Esophagus squamous epithelium (tissue), 5 donors: Measurements from ENCODE around the gene POLA1. TPM values are rescaled to one million over a fixed set of nuclear protein-coding genes. Genes with fewer than 3 reads are reported as not detected.

Experiments used
- DNase-seq: peaks from one replicate; lab custom pipeline; 2025; lab: John Stamatoyannopoulos, UW
- H3K27ac ChIP-seq, 4 donors: fragments of 200-600 bp; sonication (generic); one replicate each; pipeline ENCODE4 v1.5.1; 2016 to 2019; ENCODE audit warnings: mild to moderate bottlenecking in 1 of 4
- H3K27me3 ChIP-seq, 4 donors: fragments of 200-600 bp; sonication (generic); 1 replicate in 3 of 4; 2 replicates in 1 of 4; pipeline versions ENCODE4 v1.5.1 to v1.6.0; 2017 to 2021; ENCODE audit warnings: antibody characterized with exemption in 1 of 4
- H3K36me3 ChIP-seq, 3 donors: fragments of 200-600 bp; sonication (generic); one replicate each; pipeline ENCODE4 v1.5.1; 2016 to 2019
- H3K4me1 ChIP-seq, 3 donors: fragments of 200-600 bp; sonication (generic); one replicate each; pipeline ENCODE4 v1.5.1; 2017 to 2019
- H3K4me3 ChIP-seq, 4 donors: fragments of 200-600 bp; sonication (generic); 1 replicate in 3 of 4; 2 replicates in 1 of 4; pipeline ENCODE4 v1.5.1; 2016 to 2019; ENCODE audit warnings: mild to moderate bottlenecking in 2 of 4, moderate library complexity in 1 of 4
- H3K9me3 ChIP-seq, 3 donors: fragments of 200-600 bp; sonication (generic); one replicate each; pipeline ENCODE4 v1.5.1; 2016 to 2019
- CTCF ChIP-seq, 6 experiments: fragments of 450-650 bp in 4 of 6; fragments of 200-600 bp in 2 of 6; sonication (generic) in 2 of 6; IDR thresholded peaks; one replicate each; pipeline ENCODE4 v1.5.1; 2016 to 2019; ENCODE audit warnings: antibody characterized with exemption in 6 of 6, mild to moderate bottlenecking in 4 of 6, moderate library complexity in 4 of 6
- POLR2A ChIP-seq, 4 donors: fragments of 450-650 bp; IDR thresholded peaks; one replicate each; pipeline ENCODE4 v1.6.1; 2017; ENCODE audit warnings: antibody characterized with exemption in 4 of 4, mild to moderate bottlenecking in 4 of 4, moderate library complexity in 3 of 4
- WGBS, 2 donors: methylation state at CpG; one replicate each; pipeline ENCODE4 v1.1.5; 2018; 5-methylcytosine and 5-hydroxymethylcytosine counted together
- intact Hi-C: fragments of 100-400 bp; cut with DNase I; formaldehyde crosslinking; loops from one replicate; pipeline ENCODE4 v1.15.0; 2022
- total RNA-seq, 4 donors: library from RNA; depleted of rRNA; stranded (reverse); fragments of >200 nt; gene quantifications; one replicate each; pipeline ENCODE4 v1.1.0, GENCODE V29; 2016
- donor health status: DM: yes; HTN: yes; CAD: no.

Gene POLA1
- total RNA-seq, 4 donors from 2014 or later: 5.3 to 14.7 (median 13.1) TPM

- Histone ChIP-seq H3K27ac (no peak overlapping the region), H3K36me3 (no peaks in the 10 kb centered on the region), H3K9me3 (peaks cover 0 to 4% (median 0%) of the 10 kb centered on the region in 3 donors), H3K27me3 (peaks cover 0 to 100% (median 47%) of the 10 kb centered on the region in 4 donors), H3K4me3 (peak overlapping the region in 1 of 4 donors; percentile 41), H3K4me1 (peaks cover 8 to 38% (median 14%) of the 10 kb centered on the region in 3 donors)
- intact Hi-C loops: no loop called here
- WGBS, 2 donors: 0% methylated on average over 2 of the region's 27 CpGs; no CpG with 5 or more reads in 1 of the 2 donors
- no peak for DNase-seq
- TF ChIP-seq POLR2A (IDR thresholded peaks at IDR 0.05): no peak
These were observed 326.7 kb downstream of the POLA1 start for GRCh38 chrX:25020391-25020904.

- Histone ChIP-seq H3K4me1 (peaks cover 8 to 33% (median 9%) of the 10 kb centered on the region in 3 donors), H3K27me3 (peaks cover 0 to 100% (median 44%) of the 10 kb centered on the region in 4 donors), H3K4me3 (peak overlapping the region in 1 of 4 donors; percentile 41), H3K27ac (no peak overlapping the region), H3K36me3 (no peaks in the 10 kb centered on the region), H3K9me3 (peaks cover 0 to 2% (median 0%) of the 10 kb centered on the region in 3 donors)
- DNase-seq: no peak
- intact Hi-C loops: no loop called here
- 10 to 37% methylated on average over 4 to 11 of the region's 35 CpGs for WGBS, 2 donors
- TF ChIP-seq POLR2A (IDR thresholded peaks at IDR 0.05) (no peak), CTCF (IDR thresholded peaks at IDR 0.05) (peak in 3 of 6 experiments; percentile 18 to 41 (median 38))
These were observed 327.3 kb downstream of the POLA1 start for GRCh38 chrX:25020905-25021449.

GRCh38 chrX:25022499-25023325 is 329.0 kb downstream of the POLA1 start:
- 28 to 39% methylated on average over 2 to 17 of the region's 59 CpGs for WGBS, 2 donors
- Histone ChIP-seq H3K4me3 (no peak overlapping the region), H3K4me1 (peaks cover 7 to 24% (median 8%) of the 10 kb centered on the region in 3 donors), H3K27ac (no peak overlapping the region), H3K36me3 (no peaks in the 10 kb centered on the region), H3K27me3 (peaks cover 0 to 97% (median 32%) of the 10 kb centered on the region in 4 donors), H3K9me3 (no peaks in the 10 kb centered on the region)
- TF ChIP-seq CTCF (IDR thresholded peaks at IDR 0.05): no peak
- no peak for TF ChIP-seq POLR2A (IDR thresholded peaks at IDR 0.05)
- intact Hi-C loops: no loop called here
- DNase-seq: no peak

- peaks cover 6 to 22% (median 8%) of the 10 kb centered on the region in 3 donors for H3K4me1 ChIP-seq
- H3K27ac ChIP-seq: no peak overlapping the region
- WGBS, 2 donors: 17 to 29% methylated on average over 1 of the region's 1 CpG
- intact Hi-C loops: no loop called here
- TF ChIP-seq POLR2A (IDR thresholded peaks at IDR 0.05): no peak
- no peak for TF ChIP-seq CTCF (IDR thresholded peaks at IDR 0.05)
- peaks cover 0 to 85% (median 26%) of the 10 kb centered on the region in 4 donors for H3K27me3 ChIP-seq
- no peaks in the 10 kb centered on the region for H3K36me3 ChIP-seq
- no peak overlapping the region for H3K4me3 ChIP-seq
- no peak for DNase-seq
- no peaks in the 10 kb centered on the region for H3K9me3 ChIP-seq
These were observed 330.2 kb downstream of the POLA1 start for GRCh38 chrX:25023908-25024307.

- Histone ChIP-seq H3K27me3 (peaks cover 0 to 68% (median 15%) of the 10 kb centered on the region in 4 donors), H3K27ac (no peak overlapping the region), H3K36me3 (no peaks in the 10 kb centered on the region), H3K4me3 (no peak overlapping the region), H3K9me3 (no peaks in the 10 kb centered on the region), H3K4me1 (peaks cover 3 to 16% (median 6%) of the 10 kb centered on the region in 3 donors)
- DNase-seq: no peak
- TF ChIP-seq POLR2A (IDR thresholded peaks at IDR 0.05): no peak
- no peak for TF ChIP-seq CTCF (IDR thresholded peaks at IDR 0.05)
- intact Hi-C loops: no loop called here
- WGBS, 2 donors: 20 to 70% methylated on average over 1 to 2 of the region's 2 CpGs
These were observed 331.9 kb downstream of the POLA1 start for GRCh38 chrX:25025615-25026014.
